GM19397 (cell line): ENCODE data around the gene GNS.
"Not testable (repeated sequence)": the region's sequence is repeated elsewhere in the genome, so short reads cannot be mapped to it uniquely, and the experiment has no call there.

Experiments
- ATAC-seq: cut with Tn5 transposase; IDR thresholded peaks from one replicate; pipeline ENCODE4 v1.9.1; 2021; ENCODE audit warnings: mild to moderate bottlenecking, moderate library complexity; ENCODE audit not compliant: unreplicated experiment

GNS gene

DNA sequence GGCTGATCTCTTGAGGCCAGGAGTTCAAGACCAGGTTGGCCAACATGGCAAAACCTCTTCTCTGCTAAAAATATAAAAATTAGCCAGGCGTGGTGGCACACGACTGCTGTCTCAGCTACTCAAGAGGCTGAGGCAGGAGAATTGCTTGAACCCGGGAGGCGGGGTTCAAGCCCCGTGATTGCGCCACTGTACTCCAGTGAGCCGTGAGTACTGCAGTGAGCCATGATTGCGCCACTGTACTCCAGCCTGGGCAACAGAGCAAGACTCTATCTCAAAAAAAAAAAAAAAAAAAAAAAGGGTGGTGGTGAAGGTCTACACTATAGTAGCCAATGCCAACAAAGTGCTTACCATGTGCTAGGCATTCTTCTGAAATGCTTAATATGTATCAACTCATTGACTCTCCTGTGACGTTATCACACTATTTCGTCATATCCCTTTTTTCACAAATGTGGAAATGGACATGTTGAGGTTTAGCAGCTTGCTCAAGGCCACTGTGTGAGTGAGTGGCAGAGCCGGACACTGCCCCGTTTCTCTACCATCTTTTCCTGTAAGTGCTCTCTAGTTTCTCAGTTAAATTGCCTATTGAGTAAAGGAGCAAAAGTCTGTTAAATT lies 59.6 kb downstream of the GNS start:
- ATAC-seq, result no peak

GRCh38 chr12:64696080-64696741 lies 63.0 kb downstream of the GNS start:
- ATAC-seq, result no peak

- ATAC-seq, result no peak
Measured at GRCh38 chr12:64695550-64695949, 63.7 kb downstream of the GNS start.

- no peak for ATAC-seq
Measured at GRCh38 chr12:64694130-64695040, 64.8 kb downstream of the GNS start.

GRCh38 chr12:64691795-64692583 lies 67.2 kb downstream of the GNS start:
- no peak for ATAC-seq

DNA sequence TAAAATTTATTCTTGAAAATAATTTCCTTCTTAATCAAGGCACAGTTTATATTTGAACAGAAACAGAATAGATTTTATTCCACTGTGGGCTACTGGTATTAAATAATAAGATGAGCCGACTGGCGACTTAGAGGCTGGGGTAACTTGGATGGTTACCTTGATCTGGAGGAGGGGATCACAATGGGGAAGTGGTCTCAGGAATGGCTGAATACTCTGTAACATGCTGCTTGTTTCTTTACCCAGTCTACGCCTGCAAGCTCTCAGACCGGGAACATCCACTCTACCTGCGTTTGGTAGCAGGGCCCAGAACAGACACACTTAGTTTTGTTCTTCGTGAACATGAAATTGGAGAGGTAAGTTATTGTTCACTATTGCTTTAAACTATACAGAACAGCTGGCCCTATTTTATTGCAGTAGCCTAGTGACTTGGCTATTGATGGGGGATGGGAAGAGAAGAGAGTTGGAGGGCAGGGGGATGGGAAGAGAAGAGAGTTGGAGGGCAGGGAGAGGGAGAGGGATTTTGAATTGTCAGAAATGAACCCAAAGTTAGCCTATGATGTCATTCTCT lies 67.9 kb downstream of the GNS start:
- ATAC-seq, result no peak

GRCh38 chr12:64690236-64690635 lies 69.0 kb downstream of the GNS start:
- not testable (repeated sequence) for ATAC-seq

GRCh38 chr12:64688715-64689114 lies 70.5 kb downstream of the GNS start:
- ATAC-seq, result no peak

DNA sequence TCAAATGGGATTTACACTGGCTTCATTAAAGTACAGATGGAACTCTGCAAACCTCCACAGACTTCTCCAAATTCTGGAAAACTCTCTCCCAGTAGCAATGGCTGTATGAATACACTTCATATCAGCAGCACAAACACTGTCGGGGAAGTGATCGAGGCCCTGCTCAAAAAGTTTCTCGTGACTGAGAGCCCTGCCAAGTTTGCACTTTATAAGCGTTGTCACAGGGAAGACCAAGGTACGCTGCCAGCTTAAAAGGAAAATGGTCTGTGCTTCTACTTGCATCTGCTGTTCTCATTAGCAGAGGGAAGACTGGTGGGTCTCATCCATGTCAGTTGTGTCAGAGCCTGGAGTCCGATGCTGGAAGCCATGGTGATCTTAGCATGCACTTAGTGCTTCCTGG lies 71.0 kb downstream of the GNS start:
- no peak for ATAC-seq

DNA sequence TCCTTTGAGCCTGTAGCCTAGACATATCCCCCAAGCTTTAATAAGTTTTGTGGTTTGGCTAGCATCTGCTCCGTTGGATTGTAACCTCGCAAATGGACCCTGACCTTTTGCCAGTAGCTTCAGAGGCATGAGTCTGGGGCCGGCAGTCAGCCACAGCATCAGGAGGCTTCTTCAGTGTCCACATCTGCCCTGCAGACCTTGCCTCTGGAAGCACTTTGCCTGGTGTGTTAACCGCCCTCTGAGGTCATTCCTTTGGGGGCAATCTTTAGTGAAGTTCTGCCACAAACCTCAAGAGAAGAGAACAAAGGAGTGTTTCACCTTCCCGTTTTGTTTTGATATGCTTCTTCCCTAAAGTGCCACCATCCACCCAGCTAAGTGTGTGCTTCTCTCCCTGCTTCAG lies 71.4 kb downstream of the GNS start:
- ATAC-seq, result no peak

GRCh38 chr12:64685605-64686004 lies 73.6 kb downstream of the GNS start:
- no peak for ATAC-seq

DNA sequence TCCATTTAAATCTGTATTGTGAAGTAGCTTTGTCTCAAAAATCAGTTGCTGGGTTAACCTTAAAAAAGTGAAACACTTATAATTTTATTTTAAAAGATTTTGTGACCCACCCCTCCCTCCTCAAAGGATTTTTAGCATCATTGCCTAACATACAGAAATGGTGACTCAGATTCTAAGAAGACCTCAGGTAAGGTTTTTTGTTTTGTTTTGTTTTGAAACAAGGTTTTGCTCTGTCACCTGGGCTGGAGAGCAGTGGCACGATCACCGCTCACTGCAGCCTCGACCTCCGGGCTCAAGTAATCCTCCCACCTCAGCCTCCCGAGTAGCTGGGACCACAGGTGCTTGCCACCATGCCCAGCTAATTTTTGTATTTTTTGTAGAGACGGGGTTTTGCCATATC lies 74.2 kb downstream of the GNS start:
- no peak for ATAC-seq

- ATAC-seq, result no peak
Measured at GRCh38 chr12:64683816-64684543, 75.2 kb downstream of the GNS start.

DNA sequence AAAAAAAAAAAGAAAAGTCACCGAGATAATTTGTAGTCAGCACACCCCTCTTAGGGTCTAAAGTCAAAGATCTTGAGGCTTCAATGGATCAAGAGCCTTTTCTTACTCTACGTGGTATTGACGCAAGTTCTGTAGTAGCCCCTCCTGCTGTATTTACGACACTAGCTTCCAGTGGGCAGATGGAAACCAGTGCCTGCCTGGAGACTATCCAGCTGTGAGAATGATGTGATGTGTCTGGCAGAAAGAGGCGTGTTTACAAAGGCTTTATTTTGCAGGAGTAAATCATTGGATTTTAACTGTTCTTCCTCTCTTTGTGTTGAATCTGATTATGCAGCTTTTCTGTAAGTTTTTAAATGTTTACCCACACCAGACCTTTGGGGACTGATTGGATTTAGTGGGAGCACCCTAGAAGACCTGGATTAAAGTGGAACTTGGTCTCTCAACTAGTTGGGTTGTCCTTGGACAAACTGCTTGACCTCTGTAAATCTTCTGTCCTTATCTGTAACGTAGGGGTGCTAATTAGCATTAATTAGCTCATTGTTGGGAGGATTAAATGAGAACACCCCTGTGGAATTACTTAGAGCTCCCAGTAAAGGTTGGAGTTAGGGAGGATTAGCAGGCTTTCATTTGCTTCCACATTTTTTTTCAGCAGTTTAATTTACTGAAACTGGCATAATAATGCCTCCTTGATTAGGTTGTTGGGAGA lies 76.5 kb downstream of the GNS start:
- ATAC-seq, result no peak

GRCh38 chr12:64681200-64682052 lies 77.8 kb downstream of the GNS start:
- ATAC-seq, result no peak

DNA sequence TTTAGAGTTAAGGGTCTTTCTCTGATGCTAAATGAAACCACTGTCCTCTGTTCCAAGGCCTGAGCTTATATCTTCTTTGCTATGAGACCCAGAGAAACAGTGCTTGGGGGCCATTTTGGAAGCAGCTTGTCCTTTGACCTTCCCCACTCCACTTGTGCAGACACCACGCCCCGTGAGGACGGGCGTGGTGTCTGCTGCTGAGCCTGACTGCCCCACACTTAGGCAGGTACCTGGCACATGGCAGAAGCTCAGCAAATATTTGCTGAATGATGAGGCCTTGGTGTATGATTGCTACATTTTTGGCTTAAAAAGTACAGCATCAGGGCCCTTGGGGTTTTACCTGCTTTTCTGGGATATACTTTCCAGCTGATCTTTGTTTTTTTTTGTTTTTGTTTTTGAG lies 79.0 kb downstream of the GNS start:
- ATAC-seq, result no peak

- no peak for ATAC-seq
Measured at GRCh38 chr12:64679487-64680001, 79.7 kb downstream of the GNS start.

DNA sequence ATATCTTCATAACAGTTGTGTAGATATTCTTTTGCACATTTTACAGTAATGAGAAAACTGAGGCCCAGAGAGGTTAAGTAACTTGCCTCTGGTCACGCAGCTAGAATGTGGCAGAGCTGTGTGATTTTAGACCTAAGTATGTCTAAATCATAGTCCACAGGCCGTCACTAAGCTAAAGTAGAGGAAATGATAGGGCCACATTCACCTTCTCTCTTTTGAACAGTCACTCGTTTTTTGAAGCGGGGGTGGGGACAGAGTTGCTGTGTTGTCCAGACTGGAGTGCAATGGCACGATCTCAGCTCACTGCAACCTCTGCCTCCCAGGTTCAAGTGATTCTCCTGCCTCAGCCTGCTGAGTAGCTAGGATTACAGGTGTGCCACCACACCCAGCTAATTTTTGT lies 80.4 kb downstream of the GNS start:
- no peak for ATAC-seq
